Right cardiac atrium (tissue), 5 donors: ENCODE measurements around the gene PYROXD2. TPM values are rescaled to one million over a fixed set of nuclear protein-coding genes. Genes with fewer than 3 reads are reported as not detected.
"Not testable (repeated sequence)": the region's sequence is repeated elsewhere in the genome, so short reads cannot be mapped to it uniquely, and the experiment has no call there.

Experiments used
- ATAC-seq, 2 donors: fragments of 200-7000 bp; cut with Tn5 transposase; one replicate each; pipeline versions ENCODE4 v1.8.0 to v1.9.1; 2020; ENCODE audit warnings: moderate library complexity in 2 of 2, mild to moderate bottlenecking in 1 of 2
- DNase-seq, 3 donors: peaks; one replicate each; pipeline ENCODE4 v3.0.0-alpha.2; 2020
- H3K27ac ChIP-seq: one replicate; pipeline ENCODE4 v1.5.1; 2013; ENCODE audit warnings: mild to moderate bottlenecking, low read length, control low read depth, moderate library complexity
- H3K27me3 ChIP-seq: one replicate; pipeline ENCODE4 v1.6.1; 2013; ENCODE audit not compliant: control insufficient read depth, insufficient read depth
- H3K4me1 ChIP-seq: one replicate; pipeline ENCODE4 v1.6.1; 2013; ENCODE audit warnings: low read length; ENCODE audit not compliant: control insufficient read depth, insufficient read depth
- H3K4me3 ChIP-seq: one replicate; pipeline ENCODE4 v1.5.1; 2013; ENCODE audit warnings: low read length, control low read depth
- H3K9me3 ChIP-seq: one replicate; pipeline ENCODE4 v1.6.1; 2013; ENCODE audit warnings: low read length; ENCODE audit not compliant: control insufficient read depth
- WGBS: extraction: QIAGEN DNeasy Blood & Tissue Kit; methylation state at CpG from one replicate; pipeline ENCODE4 v1.1.7; 2013; 5-methylcytosine and 5-hydroxymethylcytosine counted together
- intact Hi-C, 4 donors: fragments of 100-400 bp; cut with DNase I; formaldehyde crosslinking; loops; one replicate each; pipeline versions ENCODE4 v1.11.0 to v1.14.0; 2022 to 2023
- polyA plus RNA-seq: library from polyadenylated mRNA; stranded (reverse); fragments of 200-250 nt; gene quantifications from one replicate; pipeline ENCODE4 v1.2.3, GENCODE V29; 2013
- total RNA-seq, 4 donors: library from RNA; stranded (reverse); fragmentation: NEBNext Ultra II Directional; extraction: Animal tissue kit (Norgen Biotek cat#: 25700); gene quantifications; one replicate each; pipeline ENCODE4 v1.2.1, GENCODE V29; 2021
- donor health status: healthy with polysubstance abuse.
- donor health status: DM: no; HTN: yes; CAD: no.
- donor health status: DM: no; HTN: no; CAD: no.
- donor health status: DM: no; HTN: yes; CAD: no; lungs with severe emphysema.
- donor health status: DM: yes; HTN: yes; CAD: no.

The PYROXD2 gene
- total and polyA plus RNA-seq, 5 donors: 5.3 to 10.8 (median 7.9) TPM

DNA sequence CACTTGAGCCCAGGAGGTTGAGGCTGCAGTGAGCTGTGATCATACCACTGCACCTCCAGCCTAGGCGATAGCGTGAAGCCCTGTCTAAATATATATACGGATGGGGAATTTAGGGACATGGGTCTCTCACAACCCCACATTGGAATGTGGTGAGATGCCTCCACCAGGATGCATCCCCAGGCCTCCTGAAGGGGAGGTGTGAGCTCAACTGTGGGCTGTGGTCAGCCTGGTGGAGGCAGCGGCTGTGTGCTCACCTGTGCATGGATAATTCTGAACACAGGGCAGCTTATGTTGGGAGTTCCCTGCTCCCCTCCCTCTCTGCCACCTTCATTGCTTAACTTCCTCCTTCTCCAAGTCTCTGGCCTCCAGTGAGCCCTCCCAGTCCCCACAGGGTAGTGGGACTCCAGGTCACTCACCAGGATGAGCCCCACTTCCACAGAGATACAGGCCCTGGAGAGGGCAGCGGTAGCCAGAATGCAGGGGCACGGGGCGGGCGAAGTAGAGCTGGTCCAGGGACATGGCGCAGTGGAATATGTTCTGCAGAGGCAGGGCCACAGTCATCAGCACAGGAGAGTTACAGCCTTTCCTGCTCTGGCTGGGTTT is 30.4 kb downstream of the PYROXD2 start:
- Histone ChIP-seq H3K9me3 (no peaks in the 10 kb centered on the region), H3K27ac (no peak overlapping the region), H3K4me3 (no peak overlapping the region), H3K4me1 (no peaks in the 10 kb centered on the region), H3K27me3 (no peaks in the 10 kb centered on the region)
- ATAC-seq (no peak), DNase-seq (no peak)
- WGBS: 90% methylated on average over 9 of the region's 9 CpGs
- intact Hi-C loops: no loop called here

DNA sequence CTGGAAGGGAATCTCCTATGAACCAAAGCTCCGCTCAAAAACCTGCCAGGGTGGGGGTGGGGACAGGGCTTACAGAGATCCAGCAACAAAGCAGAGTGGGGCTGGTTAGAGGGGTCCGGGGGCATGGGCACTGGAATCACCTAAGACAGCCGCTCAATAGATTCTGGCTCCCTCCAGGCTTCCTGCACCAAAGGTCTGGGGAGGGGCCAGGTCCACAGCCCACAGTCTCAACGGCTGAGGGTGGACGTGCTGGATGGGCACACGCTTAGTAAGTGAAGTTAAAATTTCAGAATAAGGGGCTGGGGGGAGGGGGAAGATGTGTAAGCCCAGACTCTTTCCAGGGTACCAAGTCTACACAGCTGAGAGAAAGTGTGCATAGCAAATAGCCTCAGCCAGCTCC is 31.1 kb downstream of the PYROXD2 start:
- 94% methylated on average over 6 of the region's 6 CpGs for WGBS
- no peak for DNase-seq
- H3K4me1 ChIP-seq: no peaks in the 10 kb centered on the region
- ATAC-seq: no peak
- intact Hi-C loops: no loop called here
- H3K4me3 ChIP-seq: no peak overlapping the region
- no peak overlapping the region for H3K27ac ChIP-seq
- H3K9me3 ChIP-seq: no peaks in the 10 kb centered on the region
- no peaks in the 10 kb centered on the region for H3K27me3 ChIP-seq

DNA sequence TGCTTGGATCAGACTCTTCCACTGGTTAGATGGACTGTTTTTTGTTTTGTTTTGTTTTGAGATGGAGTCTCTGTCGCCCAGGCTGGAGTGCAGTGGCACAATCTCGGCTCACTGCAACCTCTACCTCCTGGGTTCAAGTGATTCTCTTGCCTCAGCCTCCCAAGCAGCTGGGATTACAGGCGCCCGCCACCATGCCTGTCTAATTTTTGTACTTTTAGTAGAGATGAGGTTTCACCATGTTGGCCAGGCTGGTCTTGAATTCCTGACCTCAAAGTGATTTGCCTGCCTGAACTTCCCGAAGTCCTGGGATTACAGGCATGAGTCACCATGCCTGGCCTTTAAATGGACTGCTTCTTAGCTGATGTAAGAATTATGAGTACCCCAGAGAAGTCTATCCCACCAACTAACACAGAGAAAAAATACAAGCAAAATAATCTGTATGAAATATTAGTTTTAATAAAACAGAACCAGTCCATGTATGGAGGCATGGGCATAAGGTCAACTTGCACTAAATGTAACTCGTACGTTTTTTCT is 31.8 kb downstream of the PYROXD2 start:
- DNase-seq, H3K27ac ChIP-seq, ATAC-seq, H3K9me3 ChIP-seq, H3K4me1 ChIP-seq, H3K27me3 ChIP-seq, intact Hi-C loops, H3K4me3 ChIP-seq: not testable (repeated sequence)
- 95% methylated on average over 7 of the region's 7 CpGs for WGBS

DNA sequence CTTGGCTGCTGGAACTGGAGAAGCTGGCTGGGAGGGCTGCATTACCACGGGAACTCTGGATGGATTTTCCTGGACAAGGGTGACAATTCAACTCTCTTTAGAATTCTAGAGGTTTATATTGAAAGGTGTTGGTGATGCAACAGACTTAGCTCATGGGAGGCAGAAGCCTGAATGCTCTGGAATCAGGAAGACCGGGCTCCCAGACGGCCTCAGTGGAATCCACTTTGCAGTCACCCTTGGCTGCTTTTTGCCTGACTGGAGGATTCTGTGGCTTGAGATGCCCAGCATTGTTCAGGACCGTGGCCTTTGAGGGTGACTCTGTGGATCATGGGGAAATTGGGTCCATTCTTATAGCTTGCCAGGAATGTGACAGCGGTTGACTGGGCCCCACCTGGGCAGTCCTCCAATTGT is 32.3 kb downstream of the PYROXD2 start:
- ATAC-seq (no peak), DNase-seq (no peak)
- H3K4me3 ChIP-seq: no peak overlapping the region
- 76% methylated on average over 5 of the region's 5 CpGs for WGBS
- no peaks in the 10 kb centered on the region for H3K4me1 ChIP-seq
- intact Hi-C loops: no loop called here
- no peak overlapping the region for H3K27ac ChIP-seq
- no peaks in the 10 kb centered on the region for H3K9me3 ChIP-seq
- no peaks in the 10 kb centered on the region for H3K27me3 ChIP-seq

DNA sequence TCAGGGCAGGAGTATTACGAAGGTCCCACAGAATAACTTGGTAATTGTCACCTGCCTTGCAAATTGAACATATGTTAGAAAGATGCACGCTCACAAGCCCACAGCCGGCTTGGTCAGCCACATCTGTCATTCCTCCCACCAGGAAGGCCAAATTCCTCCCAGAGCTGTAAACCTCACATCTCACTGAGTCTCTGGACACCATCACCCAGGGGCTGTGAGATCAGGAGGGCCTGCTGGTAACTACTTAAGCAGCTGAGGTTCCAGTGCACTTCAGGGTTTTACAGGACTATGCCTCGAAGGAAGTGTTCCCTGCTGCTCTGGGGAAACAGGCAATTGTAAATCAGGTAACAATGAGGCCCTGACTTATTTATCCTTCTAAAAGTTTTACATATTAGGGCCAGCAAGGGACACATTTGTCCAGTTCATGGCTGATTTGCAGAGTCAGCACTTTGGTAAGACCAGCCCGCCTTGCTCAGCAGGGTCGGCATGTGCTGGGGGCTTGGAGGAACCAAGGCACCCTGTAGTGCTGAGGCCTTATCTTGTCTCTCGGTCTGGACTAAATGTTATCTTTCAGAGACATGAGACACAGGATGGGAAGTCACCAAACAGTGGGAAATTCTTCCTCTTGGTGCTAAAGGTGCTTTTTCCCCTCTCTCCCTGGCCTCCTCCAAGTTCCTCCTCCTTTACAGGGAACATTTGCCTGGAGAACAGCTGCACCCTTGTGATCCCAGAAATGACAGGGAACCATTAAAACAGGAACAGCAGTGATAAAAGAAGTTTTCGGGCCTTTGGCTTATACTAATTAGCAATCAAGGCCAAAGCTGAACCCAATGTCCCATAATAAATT is 34.3 kb downstream of the PYROXD2 start:
- no peak overlapping the region for H3K27ac ChIP-seq
- intact Hi-C loops: no loop called here
- H3K4me1 ChIP-seq: no peaks in the 10 kb centered on the region
- ATAC-seq: no peak
- H3K9me3 ChIP-seq: peaks cover 3% of the 10 kb centered on the region
- WGBS: 89% methylated on average over 8 of the region's 8 CpGs
- no peak overlapping the region for H3K4me3 ChIP-seq
- no peak for DNase-seq
- no peaks in the 10 kb centered on the region for H3K27me3 ChIP-seq

DNA sequence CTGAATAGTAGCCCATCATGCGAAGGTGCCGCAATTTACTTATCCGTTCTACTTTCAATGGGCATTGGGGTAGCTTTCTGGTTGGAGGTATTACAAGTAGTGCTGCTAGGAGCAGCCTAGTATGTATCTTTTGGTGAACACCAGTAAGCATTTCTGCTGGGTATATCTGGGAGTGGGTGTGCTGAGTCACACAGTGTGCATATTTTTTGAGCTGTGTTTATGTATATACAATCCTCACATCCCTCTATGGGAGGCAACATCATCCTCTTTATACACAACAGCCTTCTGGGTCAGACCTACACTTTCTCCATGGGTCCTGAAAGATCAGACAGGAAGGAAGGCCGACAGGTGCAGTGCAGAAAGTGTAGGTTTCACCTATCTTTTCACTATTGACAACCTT is 36.3 kb downstream of the PYROXD2 start:
- Histone ChIP-seq H3K27me3 (no peaks in the 10 kb centered on the region), H3K4me1 (no peaks in the 10 kb centered on the region), H3K9me3 (peaks cover 3% of the 10 kb centered on the region), H3K4me3 (no peak overlapping the region), H3K27ac (no peak overlapping the region)
- ATAC-seq: no peak
- intact Hi-C loops: no loop called here
- DNase-seq: no peak
- 98% methylated on average over 4 of the region's 4 CpGs for WGBS

DNA sequence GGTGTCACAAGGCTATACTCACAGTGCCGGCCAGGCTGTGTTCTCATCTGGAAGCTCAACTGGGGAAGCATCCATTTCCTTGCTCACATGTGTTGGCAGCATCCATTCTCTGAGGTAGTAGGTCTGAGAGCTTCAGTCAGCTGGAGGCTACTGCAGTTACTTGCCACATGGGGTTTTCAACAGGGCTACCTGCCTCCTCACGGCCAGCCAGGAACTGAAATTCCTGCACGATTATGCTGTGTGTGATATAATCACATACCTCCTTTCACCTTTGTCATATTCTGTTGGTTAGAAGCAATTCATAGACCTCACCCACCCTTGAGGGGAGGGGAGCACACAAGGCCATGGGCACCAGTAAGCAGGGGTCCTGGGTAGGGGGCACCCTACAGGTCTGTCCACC is 37.4 kb downstream of the PYROXD2 start:
- ATAC-seq: no peak
- Histone ChIP-seq H3K27me3 (no peaks in the 10 kb centered on the region), H3K4me3 (no peak overlapping the region), H3K4me1 (no peaks in the 10 kb centered on the region), H3K9me3 (peaks cover 3% of the 10 kb centered on the region), H3K27ac (no peak overlapping the region)
- DNase-seq: no peak
- intact Hi-C loops: no loop called here
- 98% methylated on average over 3 of the region's 3 CpGs for WGBS

DNA sequence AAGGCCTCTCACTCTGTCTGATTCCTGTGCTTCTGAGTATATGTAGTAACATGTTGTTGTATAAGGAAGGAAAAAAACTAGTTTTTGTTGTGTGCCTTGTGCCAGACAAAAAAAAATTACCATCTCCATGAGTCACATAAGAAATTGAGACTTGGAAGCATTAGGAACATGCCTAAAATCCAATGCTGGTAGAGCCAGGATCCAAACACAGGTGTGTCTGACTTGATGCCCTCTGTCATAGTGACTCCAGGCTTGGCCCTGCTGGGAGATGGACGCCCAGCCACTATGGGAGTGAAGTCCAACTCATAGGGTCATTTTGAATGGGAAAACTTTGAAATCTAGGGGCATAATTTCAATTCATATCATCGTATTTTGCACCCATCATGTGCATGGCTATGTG is 38.0 kb downstream of the PYROXD2 start:
- intact Hi-C loops: no loop called here
- DNase-seq (no peak), ATAC-seq (no peak)
- no peaks in the 10 kb centered on the region for H3K4me1 ChIP-seq
- no peak overlapping the region for H3K4me3 ChIP-seq
- WGBS: 97% methylated on average over 2 of the region's 2 CpGs
- no peaks in the 10 kb centered on the region for H3K27me3 ChIP-seq
- H3K27ac ChIP-seq: no peak overlapping the region
- H3K9me3 ChIP-seq: peaks cover 3% of the 10 kb centered on the region

DNA sequence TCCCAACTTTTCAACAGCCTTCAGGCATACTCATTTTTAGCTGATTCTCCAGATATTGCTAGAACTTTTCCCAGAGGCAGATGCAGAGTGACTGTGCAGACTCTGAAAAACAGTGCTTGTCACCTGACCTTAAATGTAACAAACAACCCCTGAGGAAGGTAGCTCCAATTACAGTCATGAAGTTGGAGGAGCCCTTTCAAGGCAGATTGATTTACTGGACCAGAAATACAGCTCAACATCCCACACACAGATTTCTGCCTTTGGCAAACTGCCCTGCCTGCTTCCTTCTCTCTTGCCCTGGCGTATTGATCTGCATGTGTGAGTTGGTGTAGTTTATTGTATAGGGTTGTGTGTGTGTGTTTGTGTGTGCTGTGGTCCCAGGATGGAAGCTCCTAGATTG is 38.5 kb downstream of the PYROXD2 start:
- intact Hi-C loops: no loop called here
- Histone ChIP-seq H3K27me3 (no peaks in the 10 kb centered on the region), H3K4me3 (no peak overlapping the region), H3K4me1 (no peaks in the 10 kb centered on the region), H3K9me3 (peaks cover 3% of the 10 kb centered on the region), H3K27ac (no peak overlapping the region)
- DNase-seq: no peak
- WGBS: 78% methylated on average over 1 of the region's 1 CpG
- no peak for ATAC-seq

DNA sequence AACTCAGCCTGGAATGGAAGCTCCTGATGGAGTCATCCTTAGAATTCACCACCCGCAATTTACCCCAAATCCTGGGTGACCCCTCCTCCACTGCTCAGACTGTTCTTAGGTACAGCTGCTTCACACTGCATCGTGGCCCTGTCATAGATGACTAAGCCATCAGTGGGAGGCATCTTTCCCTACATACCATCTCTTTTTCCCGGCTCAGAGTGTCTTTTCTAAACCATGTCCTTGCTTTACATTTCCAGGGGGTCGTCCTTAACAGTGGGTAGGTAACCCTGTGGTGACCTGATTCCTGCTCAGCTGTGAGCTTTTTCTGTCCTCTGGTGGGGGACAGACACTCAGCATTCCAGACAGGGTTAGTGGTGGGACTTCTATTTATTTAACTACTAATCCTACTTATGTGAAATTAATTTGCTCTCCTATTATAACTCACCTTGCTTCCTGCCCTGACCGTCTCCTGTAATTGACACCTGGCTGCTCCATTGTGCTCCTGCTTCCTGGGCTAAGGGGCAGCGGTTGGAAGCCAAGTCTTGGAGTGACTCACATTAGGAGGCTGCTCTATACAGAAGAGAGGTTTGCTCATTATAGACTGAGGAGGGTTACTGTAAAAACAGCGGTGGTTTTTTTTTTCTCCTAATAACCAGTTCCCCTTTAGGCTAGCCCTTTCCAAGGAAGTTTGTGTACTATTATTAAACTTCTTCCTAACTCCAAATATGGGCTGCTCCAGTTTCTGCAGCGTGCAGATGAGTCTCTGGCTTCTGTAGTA is 40.6 kb downstream of the PYROXD2 start:
- 58% methylated on average over 8 of the region's 8 CpGs for WGBS
- Histone ChIP-seq H3K27ac (no peak overlapping the region), H3K27me3 (no peaks in the 10 kb centered on the region), H3K4me3 (no peak overlapping the region), H3K9me3 (peaks cover 3% of the 10 kb centered on the region), H3K4me1 (no peaks in the 10 kb centered on the region)
- intact Hi-C loops: no loop called here
- no peak for DNase-seq
- ATAC-seq: no peak
